Right renal pelvis (tissue), 4 donors: ENCODE results near the gene DRD3. TPM values are rescaled to one million over a fixed set of nuclear protein-coding genes. Genes with fewer than 3 reads are reported as not detected.
A peak's percentile ranks its signal among the peaks of the same experiment; 100 is the strongest.

Experiments used
- DNase-seq, 4 donors: peaks; one replicate each; pipeline ENCODE4 v3.0.0-alpha.2; 2013; ENCODE audit warnings: low read depth in 4 of 4, low spot score in 3 of 4, missing footprints in 1 of 4
- polyA plus RNA-seq, 4 donors: library from polyadenylated mRNA; unstranded; fragments of 120-200 nt; gene quantifications; one replicate each; pipeline ENCODE4 v1.2.1, GENCODE V29; 2013; ENCODE audit not compliant: insufficient read length in 4 of 4

Gene DRD3
- not detected for polyA plus RNA-seq

DNA sequence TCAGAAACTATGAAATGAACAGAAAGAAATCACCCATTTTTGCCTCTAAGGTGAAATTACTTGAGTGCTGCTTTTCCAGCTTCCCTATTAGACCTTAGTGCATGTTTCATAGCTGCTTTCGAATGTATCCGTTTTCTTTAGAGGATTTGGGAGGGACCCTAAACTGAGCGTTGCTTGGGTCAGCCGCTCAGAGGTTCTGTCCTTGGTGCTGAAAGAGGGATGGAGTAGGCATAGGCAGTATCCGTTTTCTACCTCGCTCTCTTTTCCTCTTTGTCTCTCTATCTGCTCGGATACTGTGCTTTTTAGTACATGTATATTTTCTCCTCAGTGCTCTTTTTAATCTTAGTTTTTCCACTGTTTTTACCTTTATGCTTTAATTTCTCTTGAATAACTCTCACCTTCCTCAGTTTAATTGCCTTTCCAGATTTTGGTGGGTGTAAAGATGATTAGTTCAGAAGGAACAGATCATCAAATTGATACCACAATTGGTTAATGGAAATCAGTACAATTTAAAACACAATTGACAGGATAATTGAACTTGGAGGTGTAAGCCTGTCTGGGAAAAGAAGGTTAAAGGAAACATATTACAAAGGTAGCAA is at the start of gene DRD3:
Gene DRD3, minus strand, starts transcription at position 283 of the 599 bp plus-strand sequence. CDS start 7,060 bp downstream, outside the sequence.
- peak; percentile 50 to 74 (median 64) for DNase-seq

- no peak for DNase-seq
Measured at GRCh38 chr3:114227076-114227475, 48.2 kb upstream of the DRD3 start.

GRCh38 chr3:114226313-114226712 is 47.5 kb upstream of the DRD3 start:
- no peak for DNase-seq

DNA sequence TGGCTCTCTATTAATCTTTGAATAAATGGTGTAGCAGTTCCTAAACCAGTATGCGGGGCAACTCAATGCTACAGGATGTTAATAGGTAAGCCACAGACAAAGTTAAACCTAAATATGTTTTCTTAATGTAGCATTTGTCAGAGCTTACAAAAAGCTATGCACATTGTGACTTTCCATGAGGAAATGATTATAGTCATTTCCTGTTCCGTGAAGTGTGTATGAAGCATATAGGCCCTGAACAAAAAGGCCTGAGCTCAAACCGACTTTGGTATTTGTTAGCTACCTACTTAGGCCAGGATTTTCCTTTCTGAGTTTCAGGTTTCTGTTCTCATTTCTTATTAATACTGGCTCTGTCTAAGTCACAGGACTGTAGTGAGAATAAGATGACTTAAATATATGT is 44.3 kb upstream of the DRD3 start:
- no peak for DNase-seq

DNA sequence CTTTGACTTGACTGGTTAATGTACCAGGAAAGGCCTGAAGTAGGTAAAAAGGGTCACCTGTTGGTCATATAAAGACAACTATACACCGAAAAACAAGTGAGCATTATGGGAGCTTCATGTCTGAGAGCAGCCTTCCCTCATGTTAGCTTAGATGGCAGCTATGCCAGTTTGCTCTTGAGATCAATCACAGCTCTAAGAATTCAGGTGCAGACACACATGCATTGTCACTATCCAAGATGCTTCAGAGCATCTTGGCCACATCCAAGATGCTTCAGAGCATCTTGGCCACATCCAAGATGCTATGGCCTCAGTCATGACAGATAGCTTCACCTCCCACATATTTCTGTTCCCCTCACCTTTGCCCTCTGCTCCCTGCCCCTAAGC is 43.0 kb upstream of the DRD3 start:
- DNase-seq: no peak

GRCh38 chr3:114221165-114221880 is 42.5 kb upstream of the DRD3 start:
- DNase-seq: no peak

GRCh38 chr3:114219741-114220140 is 40.9 kb upstream of the DRD3 start:
- DNase-seq: no peak

DNA sequence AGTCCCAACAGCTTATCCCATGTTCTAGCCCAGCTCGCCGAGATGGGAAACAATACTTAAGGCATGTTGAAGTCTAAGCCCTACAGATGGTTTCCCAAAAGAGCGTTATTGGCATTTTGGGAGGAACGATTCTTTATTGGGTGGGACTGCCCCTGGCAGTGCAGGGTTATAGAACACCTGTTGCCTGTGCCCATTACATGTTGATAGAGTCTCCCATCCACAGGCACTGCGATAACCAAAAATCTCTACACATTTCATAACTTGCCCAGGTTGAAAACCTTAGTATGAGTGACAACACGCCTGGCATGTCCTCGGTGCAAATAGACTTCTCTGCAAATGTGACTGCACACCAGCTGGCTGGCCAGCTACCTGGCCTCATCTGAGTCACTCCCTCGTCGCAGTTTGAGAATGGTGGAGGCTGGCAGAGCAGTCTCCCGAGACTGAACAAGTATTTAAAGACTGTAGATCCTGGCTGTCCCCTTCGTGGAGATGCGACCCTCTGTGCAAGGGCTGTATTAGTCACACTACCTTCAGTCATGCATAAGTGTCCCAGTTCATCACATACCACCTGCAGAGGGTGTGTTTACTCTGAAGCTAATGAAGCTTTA is 39.8 kb upstream of the DRD3 start:
- no peak for DNase-seq

DNA sequence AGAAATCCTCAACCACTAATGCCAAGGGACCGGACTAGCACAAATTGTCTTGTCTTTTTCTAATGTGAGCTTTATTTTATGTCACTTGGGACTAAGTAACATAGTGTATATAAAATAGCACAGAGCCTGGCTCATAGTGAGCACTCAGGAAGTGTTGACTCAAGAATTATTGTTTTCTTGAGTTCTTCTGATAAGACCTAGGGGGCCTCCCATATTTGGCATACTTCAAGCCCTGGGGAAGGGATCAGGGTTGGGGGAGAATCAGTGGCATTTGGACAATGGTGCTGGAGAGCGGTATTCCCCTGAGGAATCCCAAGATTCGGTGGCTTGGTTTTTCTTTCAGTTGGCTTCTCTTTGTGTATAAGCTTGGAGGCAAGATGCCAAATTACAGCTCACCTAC is 39.2 kb upstream of the DRD3 start:
- DNase-seq: no peak

- DNase-seq: no peak
Measured at GRCh38 chr3:114217266-114217665, 38.4 kb upstream of the DRD3 start.

GRCh38 chr3:114216186-114216970 is 37.5 kb upstream of the DRD3 start:
- DNase-seq: no peak

DNA sequence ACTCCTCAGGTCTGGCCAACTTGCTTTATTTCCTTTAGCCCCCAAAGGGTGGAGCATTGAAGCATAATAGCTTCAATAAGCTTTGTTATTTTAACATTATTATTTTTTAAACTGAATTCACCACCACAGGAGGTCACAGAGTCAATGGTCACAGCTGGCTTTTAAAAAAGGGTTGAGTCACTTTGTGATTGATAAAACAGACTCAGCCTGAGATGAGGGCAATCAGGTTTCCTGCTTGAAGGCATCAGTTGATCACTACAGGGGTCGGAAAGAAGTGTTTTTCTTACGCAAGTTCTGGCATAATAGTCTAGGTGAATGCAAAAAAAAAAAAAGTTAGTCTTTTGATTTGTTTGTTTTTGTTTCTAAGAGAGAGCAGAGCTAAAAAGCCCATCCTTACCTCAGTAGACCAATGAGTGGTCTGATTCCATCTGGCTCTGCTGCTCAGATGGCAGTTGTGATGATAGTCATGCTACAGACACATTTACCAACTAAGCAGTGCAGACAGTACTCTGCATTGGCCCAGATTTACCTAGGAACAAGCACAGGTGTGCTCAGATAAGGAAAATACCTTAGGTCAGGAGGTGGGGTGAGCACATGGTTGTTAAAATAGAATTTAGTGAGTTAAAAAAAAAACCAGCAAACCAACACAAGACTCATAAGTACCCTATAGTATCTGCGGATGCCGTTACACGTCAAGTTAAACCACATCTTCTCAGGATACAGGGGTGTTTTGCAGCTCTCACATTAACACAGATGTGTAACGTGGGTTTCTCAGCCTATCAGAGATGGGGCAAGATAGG is 35.9 kb upstream of the DRD3 start:
- no peak for DNase-seq

DNA sequence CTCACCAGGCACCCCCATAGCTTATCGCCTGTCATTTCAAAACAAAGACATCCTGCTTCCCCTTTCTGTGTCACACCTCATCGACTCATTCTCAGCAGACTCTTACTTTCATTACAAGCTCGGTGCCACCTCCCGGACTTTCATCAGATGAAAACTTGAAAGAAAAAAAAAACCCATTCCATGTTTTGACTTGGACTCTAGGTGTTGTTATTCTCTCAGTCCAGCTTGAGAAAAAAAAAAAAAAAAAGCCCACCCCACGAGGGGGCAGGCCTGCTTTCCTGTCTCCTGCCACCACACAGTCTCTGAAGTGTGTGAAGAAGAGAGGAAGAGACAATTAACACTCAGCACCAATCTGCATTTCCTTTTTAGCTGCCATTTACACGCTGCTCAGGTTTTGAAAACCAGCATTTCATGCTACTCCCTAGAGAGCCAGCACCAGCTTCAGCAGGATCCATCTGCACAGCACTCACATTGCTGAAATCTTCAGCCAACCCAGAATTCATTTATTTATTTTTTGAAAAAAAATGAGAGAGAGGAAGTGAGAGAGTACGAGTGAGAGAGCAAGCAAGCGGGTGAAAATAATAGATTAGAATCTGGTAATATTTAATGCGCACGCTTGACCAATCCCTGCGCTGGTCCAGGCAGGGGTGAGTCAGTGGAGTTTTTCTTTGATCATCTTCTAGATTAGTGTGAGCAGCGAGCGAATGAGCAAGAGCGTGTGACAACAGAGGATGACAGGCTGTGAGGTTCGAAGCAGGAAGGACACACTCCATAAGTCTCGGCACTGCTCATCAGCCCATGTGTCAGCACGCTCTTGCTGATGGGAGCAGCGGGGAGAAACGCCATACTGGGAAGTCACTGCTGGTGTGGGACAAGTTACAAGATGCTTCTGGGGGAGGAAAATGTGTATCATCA is 35.0 kb upstream of the DRD3 start:
- DNase-seq: peak; percentile 5 to 28 (median 16)

DNA sequence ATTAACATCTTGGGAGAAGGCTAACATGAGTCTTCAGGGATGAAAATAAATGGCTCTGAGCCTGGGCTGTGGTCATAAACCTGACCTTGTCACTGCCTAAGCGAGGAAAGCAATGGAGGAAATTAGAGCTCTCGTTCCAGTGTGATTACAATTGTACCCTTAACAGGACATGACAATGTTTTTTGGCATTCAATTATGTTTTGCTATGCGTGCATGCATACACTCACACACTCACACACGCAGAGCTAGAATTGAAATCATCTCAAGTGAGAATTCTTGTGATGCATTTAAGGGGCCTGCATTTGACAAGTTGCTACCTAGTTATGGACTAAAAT is 34.4 kb upstream of the DRD3 start:
- DNase-seq: peak in 1 of 4 donors; percentile 3

GRCh38 chr3:114212646-114213045 is 33.8 kb upstream of the DRD3 start:
- DNase-seq: no peak

DNA sequence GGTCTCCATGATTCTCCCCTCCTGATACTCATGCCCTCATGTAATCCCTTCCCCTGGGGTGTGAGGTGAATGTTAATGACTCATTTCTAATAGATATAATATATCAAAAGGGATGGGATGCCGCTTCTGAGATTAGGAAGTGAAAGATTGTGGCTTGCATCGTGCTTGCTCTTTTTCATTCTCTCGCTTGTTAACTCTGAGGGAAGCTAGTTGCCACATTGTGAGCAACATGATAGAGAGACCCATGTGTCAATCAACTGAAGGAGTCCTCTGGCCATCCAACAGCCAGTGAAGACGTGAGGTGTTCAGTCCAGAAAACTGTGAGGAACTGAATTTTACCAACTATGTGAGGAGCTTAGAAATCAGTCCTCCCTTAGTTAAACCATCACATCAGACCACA is 28.9 kb upstream of the DRD3 start:
- no peak for DNase-seq

DNA sequence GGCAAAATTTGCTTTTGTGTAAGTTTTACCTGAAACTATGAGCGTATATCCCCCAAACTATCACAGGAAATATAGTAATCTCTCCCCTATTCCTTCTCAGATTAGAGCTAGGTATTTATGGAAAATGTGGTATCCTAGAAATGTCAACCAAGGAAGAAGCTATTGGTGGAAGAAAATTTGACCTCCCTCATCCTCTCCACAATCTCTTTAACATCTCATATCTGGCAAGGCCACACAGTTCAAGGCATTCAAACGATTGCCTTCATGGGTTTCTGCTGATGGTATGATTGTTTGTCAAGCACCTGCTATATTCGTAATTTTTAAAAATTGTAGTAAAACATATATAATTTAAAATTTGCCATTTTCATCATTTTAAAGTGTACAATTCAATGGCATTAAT is 27.5 kb upstream of the DRD3 start:
- no peak for DNase-seq

DNA sequence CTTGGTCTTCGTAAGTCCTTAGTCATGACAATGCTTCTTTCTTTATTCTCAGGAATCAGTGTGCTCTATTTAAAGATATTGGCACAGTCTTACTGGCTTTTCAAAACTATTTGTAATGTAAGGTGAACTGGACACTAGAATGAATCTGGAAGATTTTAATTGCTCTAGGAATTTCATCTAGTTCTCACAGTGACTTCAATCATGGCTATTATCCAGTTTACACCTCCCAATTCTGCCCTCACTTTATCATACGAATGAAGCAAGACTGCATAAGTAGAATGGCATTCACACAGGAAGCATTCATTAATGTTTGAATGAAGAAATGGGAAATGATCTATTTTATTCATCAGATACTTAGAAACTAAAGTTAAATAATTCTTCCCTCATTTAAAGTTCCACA is 26.7 kb upstream of the DRD3 start:
- no peak for DNase-seq

- no peak for DNase-seq
Measured at GRCh38 chr3:114194750-114195149, 15.9 kb upstream of the DRD3 start.

DNA sequence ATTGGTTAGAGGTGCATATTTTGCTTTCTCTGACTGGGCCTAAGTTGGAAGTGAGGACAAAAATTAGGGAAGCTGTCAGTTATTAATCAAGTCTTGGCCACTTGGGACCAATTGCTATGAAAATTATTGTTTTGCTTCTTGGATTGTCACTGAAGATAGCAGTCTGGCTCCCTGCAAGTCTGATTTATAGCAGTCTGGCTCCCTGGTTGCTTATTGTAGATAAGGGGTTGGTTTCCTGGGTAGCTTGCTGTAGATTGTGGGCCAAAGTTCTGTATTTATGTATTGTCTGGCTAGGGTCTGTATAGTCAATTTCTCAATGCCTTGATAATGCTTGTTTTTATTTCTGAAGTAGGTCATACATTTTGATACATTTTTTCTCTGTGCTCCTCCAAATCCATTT is 13.3 kb upstream of the DRD3 start:
- DNase-seq: no peak
